NCI-H82 treated with DMSO at 0.1 percent for 48 hours (cell line): ENCODE results near the gene NPHP3.
"Not testable (repeated sequence)": the region's sequence is repeated elsewhere in the genome, so short reads cannot be mapped to it uniquely, and the experiment has no call there.

ENCODE experiments used
- DNase-seq: peaks from one replicate; lab custom pipeline; 2025; ENCODE audit not compliant: unreplicated experiment; lab: John Stamatoyannopoulos, UW

The NPHP3 gene, protein sequence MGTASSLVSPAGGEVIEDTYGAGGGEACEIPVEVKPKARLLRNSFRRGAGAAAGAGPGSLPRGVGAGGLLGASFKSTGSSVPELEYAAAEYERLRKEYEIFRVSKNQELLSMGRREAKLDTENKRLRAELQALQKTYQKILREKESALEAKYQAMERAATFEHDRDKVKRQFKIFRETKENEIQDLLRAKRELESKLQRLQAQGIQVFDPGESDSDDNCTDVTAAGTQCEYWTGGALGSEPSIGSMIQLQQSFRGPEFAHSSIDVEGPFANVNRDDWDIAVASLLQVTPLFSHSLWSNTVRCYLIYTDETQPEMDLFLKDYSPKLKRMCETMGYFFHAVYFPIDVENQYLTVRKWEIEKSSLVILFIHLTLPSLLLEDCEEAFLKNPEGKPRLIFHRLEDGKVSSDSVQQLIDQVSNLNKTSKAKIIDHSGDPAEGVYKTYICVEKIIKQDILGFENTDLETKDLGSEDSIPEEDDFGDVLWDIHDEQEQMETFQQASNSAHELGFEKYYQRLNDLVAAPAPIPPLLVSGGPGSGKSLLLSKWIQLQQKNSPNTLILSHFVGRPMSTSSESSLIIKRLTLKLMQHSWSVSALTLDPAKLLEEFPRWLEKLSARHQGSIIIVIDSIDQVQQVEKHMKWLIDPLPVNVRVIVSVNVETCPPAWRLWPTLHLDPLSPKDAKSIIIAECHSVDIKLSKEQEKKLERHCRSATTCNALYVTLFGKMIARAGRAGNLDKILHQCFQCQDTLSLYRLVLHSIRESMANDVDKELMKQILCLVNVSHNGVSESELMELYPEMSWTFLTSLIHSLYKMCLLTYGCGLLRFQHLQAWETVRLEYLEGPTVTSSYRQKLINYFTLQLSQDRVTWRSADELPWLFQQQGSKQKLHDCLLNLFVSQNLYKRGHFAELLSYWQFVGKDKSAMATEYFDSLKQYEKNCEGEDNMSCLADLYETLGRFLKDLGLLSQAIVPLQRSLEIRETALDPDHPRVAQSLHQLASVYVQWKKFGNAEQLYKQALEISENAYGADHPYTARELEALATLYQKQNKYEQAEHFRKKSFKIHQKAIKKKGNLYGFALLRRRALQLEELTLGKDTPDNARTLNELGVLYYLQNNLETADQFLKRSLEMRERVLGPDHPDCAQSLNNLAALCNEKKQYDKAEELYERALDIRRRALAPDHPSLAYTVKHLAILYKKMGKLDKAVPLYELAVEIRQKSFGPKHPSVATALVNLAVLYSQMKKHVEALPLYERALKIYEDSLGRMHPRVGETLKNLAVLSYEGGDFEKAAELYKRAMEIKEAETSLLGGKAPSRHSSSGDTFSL (N-terminal part only)

DNA sequence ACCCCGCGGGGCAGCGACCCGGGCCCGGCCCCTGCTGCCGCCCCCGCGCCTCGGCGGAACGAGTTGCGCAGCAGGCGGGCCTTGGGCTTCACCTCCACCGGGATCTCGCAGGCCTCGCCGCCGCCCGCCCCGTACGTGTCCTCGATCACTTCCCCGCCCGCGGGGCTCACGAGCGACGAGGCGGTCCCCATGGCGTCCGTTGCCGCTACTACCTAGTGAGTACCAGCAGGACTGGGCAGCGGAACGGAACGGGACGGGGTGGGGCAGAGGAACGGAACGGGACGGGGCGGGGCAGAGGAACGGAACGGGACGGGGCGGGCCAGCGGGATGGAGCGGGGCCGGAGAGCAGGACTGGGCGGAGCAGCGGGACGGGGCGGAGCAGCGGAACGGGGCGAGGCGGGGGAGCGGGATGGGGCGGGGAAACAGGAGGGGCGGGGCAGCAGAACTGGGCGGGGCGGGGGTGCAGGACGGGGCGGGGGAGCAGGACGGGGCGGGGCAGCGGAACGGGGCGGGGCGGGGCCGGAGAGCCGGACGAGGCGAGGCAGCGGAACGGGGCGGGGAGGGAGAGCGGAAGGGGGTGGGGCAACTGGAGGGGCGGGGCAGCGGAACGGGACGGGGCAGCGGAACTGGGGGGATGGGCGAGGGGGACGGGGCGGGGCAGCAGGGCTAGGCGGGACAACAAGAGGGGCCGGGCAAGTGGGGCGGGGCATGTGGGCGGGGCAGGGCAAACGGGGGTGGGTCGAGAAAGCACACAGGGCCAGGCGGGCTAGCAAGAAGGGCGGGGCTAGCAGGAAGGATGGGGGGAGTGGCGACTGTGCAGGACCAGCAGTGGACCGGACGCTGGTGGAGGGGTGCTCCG lies at the start of gene NPHP3:
TSS of gene NPHP3 (minus strand) at position 245 of the 859 bp plus-strand sequence. CDS start at position 191, 54 bp downstream.
- peak; percentile 88 for DNase-seq

DNA sequence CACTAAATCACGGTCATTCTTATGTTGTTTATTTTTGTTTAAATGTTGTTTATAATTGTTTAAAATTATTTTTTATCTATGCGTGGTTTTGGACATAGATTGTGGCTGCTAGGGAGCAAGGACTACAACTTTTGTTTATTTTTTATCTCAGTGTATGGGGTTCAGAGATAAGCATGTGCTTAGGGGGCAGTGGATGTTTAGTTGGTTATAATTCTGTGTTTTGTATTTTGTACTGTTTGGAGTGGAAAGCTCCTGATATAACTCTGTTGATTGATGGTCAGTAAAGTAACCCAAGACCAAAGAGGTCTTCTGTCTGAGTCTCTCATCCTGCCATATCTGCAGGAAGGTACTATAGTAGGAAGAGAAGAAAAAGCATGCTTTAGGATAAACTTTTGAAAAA lies 36.5 kb upstream of the NPHP3 start:
- DNase-seq = no peak

DNA sequence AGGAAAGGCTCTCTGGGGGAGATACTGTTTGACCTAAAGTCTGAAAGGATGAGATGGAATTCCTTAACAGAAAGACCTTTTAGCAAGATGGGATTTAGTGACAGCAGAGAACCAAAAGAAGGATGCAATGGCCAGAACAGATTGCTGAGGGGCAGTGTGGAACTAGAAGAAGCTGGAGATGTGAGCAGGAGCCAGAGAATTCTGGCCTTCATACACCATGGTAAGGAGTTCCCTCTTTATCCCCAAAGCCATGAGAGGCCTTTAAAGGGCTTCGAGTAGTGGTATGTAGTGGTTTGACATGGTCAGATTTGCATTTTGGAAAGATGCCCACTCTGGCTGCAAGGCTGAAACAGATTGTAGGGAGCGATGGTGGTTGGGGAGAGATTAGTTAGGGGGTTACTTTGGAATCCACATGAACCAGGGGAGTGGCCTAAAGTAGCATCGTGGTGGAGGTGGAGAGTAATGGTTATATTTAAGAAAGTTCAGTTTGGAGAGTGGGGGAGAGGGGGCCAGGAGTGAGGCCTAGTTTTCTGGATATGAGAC lies 34.0 kb upstream of the NPHP3 start:
- no peak for DNase-seq

DNA sequence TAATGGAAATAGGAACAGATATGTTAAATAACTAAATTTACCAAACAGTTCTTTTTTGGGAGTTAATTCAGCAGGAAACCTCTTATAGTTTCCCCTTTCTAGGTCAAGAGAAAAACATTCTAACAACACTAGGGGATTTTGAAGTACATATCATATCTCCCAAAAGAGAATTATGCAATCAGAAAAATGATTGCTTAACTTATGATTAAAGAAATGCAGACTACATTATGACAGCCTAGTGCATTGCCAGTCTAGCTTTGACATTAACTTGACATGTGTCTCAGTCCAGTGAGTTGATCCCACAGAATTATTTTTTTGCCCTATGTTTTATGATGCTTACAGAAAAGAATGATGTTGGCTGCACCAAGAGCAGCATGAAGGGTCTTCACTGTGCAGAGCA lies 31.7 kb upstream of the NPHP3 start:
- DNase-seq = no peak

DNA sequence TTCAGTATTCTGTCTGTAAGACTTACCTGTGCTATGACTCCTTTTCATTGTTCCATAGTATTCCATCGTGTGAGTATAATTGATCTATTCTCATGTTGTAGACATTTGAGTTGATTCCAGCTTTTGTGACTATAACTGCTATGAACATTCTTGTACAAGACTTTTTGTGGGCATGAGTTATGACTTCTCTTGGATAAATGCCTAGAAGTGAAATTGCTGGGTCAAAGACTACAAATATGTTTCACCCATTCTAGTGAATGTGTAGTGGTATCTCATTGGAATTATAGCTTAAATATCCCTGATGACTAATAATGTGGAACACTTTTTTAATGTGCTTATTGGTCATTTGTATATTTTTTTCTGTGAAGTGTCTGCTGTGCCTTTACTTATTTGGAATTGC lies 27.6 kb upstream of the NPHP3 start:
- DNase-seq = no peak

DNA sequence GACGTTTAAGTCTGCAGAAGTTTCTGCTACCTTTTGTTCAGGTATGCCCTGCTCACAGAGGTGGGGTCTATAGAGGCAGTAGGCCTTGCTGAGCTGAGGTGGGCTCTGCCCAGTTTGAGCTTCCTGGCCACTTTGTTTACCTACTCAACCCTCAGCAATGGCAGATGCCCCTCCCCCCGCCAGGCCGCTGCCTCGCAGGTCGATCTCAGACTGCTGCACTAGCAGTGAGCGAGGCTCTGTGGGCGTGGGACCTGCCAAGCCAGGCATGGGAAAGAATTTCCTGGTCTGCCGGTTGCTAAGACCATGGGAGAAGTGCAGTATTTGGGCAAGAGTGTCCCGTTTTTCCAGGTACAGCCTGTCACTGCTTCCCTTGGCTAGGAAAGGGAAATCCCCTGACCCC lies 24.5 kb upstream of the NPHP3 start:
- DNase-seq = not testable (repeated sequence)

DNA sequence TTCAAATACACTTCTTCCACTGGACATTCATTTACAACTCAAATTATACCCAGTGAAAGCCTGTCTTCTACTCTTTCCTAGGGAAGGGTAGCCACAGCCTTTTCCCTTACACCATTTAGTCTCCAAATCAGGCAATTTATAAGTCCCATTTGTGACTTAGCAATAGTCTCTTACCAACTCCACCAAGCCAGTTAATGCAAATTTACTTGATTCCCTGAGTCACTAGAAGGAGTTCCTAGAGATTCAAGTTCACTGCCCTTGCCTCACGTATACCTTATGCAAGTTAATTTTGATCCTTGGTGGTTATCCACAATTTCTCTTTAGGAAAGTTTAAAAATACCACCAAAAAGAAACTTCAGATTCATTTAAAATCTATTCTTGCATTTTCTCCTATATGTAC lies 16.1 kb upstream of the NPHP3 start:
- no peak for DNase-seq

DNA sequence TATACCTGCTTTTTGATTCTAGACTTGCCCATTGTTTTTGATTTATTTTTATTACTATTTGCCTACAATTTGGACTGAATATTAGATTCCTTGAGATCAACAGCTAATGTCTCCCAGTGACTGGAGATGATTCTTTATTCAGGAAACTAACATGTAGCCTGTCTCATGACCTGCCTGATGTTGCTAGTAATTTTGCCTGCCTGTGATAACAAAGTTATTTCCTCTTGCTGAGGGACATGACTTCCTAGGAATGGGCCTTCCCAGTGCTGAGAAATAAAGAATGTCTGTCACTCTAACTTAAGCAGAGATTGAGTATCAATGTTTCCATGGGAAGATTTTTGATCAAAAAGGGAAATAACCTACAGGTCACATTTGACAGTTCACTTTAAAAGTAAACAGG lies 13.4 kb upstream of the NPHP3 start:
- DNase-seq = no peak

DNA sequence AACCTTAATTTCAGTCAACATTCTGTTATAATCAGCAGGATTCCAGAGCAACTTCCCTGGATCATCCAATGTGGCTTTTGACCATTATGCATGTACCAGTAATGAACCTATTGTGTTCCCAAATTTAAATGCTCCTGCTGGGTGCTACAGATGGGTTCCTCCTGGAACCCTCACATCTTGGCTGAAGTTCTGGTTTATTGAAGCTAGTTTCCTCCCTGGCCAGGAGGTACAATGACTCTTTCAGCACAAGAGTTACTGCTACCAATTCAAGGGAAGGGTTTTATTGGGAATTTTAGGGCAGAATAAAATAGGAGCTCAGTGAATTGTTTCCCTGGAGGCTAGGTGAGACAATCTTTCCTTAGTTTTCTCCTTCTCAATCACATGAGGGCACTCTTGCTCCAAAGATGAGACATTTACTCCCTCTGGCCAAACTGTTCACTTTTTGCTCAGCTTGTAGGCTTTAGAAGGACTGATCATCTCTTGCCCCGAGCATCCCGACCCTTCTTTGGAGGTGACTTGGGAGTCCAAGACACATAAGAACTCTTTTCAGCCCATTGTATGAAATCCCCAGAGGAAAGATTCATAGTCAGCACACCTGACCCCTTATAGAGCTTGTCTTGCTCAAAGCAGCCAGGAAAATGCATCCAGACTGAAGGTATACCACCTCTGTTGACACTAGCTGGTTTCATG lies 8.8 kb upstream of the NPHP3 start:
- DNase-seq = peak; percentile 32

DNA sequence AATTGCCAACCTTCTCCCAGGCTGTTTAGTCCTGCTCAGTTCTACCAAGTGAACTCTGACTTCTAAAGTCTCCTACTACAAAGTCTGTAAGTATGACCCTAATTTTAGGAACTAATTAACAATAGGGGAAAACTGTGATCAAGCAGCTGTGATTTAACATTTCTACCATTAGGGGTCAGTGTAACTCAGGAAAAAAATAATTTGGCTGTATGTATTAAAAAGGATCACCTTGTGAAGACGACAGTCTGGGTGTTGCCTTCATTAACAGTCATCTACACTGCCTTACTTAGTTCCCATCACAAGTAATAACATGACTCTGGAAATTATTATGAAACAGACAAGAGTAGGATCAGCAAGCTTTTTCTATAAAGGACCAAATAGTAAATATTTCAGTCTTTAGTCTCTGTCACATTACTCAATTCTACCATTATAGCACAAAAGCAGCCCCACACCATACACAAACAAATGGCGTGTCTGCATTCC lies 4.2 kb upstream of the NPHP3 start:
- peak; percentile 36 for DNase-seq

DNA sequence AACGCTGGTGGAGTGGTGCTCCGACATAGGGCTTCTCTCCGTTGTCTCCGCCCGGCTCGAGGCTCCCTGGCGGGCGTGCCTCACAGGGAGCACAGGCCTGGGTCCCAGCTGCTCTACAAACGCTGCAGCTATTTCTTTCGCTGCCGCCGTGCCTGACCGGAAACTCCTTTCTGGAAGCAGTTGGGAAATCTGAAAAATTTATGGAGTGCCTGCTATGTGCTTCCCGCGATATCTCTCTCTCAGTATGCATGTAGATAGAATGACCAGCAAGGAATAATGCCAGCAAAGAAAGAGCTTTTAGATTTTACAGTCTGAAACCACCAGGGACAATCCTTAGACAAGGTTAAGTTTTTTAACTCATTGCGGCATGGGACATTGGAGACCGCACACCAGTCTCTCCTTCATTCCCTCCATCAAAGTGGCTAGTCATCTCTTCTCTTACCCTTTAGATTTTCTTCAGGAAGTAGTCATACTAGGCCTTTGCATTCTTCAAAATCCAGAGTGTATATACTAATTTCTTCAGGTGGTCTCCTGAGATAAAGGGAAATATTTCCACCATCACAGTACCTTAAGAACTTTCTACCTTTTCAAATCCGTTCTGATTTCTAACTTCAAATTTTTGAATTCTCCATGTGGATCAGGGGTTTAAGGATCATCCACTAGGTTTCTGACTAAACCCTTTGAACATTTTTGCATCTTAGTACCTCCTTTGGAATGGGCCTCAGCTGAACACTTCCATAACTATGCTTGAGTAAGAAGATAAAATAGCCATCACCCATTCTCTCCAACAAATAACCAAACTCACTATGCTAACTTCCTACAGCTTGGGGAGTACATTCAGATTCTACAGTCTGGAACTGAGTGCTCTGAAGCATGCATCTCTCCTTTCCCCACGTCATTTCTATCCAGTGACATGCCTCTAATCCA lies 1.1 kb upstream of the NPHP3 start:
- no peak for DNase-seq

DNA sequence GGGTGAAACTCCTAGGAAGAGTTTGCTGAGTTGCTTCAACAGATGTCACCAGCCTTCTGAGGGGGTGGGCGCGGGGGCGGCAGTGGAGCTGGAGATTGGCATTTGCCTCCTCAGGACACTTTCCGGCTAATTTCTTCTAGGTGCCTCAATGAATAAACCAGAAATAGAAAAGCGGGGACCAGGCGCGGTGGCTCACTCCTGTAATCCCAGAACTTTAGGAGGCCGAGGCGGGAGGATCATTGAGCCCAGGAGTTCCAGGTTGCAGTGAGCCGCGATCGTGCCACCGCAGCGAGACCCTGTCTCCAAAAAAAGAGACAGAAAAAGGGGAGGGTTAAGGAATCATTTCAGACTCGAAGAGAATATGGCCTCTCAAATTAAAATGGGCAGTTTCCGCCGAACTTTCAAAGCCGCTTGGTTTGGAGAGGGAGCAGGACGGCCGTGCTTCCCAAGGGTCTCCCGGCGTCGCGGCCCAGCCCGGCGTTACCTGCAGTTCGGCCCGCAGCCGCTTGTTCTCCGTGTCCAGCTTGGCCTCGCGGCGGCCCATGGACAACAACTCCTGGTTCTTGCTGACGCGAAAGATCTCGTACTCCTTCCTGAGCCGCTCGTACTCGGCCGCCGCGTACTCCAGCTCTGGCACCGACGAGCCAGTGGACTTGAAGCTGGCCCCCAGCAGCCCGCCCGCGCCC lies 587 bp downstream of the NPHP3 start:
- peak; percentile 11 for DNase-seq

DNA sequence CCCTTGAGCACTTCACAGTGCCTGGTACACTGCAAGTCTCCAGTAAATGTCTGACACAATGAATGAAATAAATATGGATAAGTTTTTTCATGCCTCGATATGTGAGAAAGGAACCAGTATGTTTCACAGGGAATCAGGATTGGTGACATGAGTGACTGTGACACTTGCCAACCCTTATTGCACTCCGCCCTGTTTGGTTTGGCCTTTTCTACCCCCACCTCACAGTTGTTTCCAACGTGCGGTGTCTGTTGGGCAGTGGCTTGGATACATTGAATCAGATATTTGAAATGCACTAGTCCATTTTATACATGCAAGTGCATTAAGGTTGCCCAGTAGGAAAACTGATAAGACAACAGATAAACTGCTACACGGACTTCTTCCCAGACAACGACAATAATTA lies 2.0 kb downstream of the NPHP3 start:
- DNase-seq = no peak

DNA sequence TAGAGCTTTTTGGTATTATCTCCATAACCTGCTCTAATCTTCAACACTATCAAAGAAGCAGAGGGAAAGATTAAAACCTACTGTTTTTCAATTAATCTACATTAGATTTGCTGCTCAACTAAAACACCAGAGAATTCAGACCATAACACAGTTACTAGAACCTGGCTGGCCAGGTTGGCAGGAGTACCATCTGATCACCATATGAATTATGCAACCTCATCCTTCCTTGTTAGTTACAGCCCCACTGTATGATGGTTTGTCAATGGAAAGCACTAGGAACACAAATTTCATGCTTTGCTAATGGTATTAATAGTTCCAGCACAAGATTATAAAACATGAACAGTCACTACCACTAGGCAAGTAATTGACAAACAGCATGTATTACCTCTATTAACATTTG lies 5.8 kb downstream of the NPHP3 start:
- no peak for DNase-seq

DNA sequence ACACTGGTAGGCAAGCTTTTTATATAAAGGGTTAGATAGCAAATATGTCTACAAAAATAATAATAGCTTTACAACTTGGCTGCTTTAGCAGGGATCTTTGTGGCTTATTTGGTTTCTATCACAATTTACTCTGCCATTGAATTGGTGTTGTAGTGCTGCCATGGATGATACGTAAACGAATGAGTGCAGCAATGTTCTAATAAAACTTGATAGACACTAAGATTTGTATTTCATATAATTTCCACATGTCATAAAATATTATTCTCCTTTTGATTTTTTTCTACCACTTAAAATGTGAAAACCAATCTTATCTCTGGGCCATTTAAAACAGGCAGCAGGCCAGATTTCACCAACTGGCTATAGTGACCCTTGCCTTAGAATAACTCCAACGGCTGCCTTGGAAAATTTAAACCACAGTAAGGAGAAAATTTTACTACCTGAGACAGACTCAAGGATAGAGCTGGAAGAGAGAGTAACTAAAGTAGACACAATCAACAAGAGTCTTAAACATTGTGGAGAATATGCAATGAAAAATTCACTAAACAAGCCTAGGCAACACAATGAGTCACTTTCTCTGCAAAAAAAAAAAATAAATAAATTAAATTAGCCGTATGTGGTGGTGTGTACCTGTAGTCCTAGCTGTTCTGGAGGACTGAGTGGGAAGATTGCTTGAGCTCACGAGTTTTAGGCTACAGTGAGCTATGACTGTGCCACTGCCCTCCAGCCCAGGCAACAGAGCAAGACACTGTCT lies 8.1 kb downstream of the NPHP3 start:
- no peak for DNase-seq

DNA sequence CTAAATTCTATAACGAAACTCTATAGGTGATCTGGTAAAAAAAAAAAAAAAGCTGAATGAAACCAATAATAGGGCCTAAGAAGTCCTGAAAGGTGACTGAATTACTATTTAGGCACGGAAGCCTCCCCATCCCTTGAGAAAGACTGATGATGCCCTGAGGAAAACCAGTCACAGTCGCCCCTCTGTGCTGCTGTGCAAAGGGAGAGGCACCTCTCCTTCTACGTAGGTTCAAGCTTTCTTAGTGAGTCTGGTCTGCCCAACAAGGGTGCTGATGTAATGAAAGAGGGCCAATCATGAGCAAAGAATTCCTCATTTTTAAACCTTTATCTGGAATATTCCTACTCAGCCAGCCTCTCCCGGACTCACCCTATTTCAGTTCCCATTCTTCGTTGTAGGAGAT lies 11.9 kb downstream of the NPHP3 start:
- no peak for DNase-seq

DNA sequence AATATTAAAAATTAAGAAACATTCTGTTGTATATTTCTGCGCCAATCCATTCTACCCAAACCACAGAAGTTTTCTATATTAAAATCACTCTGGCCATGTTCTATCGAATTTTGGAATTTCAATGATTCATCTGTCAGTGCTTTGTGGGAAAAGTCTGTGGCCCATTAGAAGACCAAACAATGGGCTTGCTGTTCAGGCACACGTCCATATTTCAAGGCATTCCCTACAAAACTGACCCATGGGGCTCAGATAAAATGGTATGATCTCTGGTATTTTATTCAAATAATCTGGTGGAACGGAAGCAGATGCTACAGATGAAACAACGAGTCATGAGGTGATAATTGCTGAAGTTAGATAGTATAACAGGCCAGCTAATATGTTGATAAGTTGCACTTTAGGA lies 12.4 kb downstream of the NPHP3 start:
- no peak for DNase-seq
